GM21737 (cell line): Measurements from ENCODE around the gene PPP1R7.

Experiments
- ATAC-seq: cut with Tn5 transposase; IDR thresholded peaks from one replicate; pipeline ENCODE4 v1.9.1; 2021; ENCODE audit warnings: mild to moderate bottlenecking, moderate library complexity; ENCODE audit not compliant: unreplicated experiment

PPP1R7 gene

DNA sequence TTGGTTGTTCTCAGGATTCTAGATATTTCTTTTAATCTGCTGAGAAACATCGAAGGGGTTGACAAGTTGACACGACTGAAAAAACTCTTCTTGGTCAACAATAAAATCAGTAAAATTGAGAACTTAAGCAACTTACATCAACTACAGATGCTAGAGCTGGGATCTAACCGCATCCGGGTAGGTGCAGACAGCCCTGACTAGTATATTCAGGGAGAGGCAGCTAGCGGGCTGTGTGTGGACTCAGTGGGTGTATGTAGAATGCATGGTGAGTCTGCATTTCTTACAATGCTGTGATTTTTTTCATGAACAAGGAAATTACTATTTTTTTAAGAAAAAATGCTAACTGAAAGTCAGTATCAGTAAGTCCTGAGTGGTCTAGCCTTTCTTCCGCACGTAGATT, 10.1 kb downstream of the PPP1R7 start:
- ATAC-seq: no peak

DNA sequence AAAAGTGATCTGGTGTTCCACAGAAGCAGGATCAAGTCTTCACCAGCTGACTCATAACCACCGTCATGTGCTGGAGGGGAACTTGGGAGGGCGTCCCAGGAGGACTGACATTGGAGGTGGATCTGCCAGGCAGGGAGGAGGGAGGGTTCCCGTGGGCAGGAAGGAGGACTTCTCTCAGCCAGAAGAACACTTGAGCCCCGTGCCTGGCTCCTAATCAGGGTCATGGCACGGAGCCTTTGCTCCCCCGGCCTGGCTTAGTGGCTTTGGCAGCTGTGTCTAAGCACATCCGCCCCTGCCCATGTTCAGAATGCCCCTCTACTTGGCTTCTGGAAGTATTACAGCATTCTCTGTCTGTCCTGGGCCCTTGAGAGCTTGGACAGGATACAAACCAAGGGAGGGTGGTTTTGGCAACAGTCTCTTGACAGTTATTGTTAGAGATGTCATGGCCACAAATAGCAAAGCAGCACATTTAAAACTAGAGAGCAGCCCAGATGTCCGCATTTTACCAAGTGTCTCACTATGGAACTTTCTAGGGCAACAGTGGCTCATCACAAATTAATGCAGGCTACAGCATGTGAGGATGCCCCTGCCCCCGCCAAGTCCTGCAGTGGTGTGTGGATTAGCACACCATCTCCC, 11.5 kb downstream of the PPP1R7 start:
- no peak for ATAC-seq

DNA sequence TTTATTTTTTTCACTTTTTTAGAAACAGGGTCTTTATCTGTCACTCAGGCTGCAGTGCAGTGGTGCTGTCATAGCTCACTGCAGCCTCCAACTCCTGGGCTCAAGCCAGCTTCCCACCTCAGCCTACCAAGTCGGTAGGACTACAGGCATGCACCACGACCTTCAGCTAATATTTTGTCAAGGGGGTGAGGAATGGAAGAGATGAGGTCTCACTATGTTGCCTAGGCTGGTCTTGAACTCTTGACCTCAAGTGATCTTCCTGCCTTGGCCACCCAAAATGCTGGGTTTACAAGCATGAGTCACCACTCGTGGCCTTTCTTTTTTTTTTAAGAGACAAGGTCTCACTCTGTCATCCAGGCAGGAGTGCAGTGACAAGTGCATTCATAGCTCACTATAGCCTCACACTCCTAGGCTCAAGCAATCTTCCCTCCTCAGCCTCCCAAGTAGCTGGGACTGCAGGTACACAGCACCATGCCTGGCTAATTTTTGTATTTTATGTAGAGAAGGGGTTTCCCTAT, 13.4 kb downstream of the PPP1R7 start:
- ATAC-seq: no peak

DNA sequence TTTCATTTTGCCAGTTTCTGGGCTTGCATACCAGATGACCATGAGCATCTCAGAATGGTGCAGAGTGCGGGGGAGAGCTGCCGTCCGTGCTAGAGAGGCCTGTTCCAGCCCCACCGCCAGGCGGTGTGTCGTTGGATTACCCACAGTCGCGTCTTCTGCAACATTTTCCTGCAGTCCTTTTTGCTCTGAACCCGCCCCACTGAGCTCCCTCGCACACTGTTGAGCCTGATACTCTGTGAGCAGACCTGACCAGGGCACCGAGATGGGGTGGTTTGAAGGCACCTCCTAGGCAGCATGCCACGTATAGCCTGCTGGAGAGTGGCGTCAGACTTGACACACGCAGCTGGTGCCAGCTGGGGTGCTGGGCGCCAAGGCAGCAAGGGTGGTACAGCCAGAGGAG, 18.1 kb downstream of the PPP1R7 start:
- no peak for ATAC-seq

- ATAC-seq: no peak
Observed at GRCh38 chr2:241173557-241173956, 23.3 kb downstream of the PPP1R7 start.

DNA sequence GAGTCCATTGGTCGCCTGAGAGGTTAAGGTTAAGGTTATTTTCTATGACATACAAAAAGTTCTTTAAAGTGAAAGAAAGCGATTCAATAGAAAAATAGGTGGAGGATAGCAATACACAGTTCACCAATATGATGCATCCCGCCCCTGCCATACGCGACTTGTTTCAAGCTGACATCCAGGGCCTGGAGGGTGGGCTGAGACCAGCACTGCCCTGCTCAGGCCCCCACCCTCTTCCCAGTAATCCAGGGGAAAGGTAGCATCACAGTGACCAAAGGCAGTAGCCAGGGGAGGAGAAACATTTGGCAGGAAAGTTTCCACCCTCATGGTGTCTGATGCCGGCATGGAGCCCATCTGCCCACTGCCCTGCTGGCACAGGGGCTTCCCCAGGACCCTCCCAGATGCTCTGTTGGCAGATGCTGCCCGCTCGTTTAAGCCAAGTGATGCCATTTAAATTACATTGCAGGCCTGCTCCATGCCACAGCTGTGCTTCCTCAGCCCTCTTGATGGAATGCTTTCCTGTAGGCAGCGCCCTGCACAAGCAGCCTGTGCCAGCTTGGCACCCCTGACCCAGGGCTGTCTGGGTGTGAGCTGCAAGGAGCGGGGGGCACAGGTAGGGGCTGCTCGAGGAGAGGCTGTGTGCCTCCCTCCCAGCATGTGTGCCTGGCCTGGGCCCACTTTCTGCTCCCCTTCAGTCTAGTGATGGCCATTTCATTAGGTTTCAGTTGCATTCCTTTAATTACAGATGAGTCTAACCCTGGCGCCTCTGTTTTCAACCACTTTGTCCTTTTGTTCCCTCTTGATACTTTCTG, 27.5 kb downstream of the PPP1R7 start:
- no peak for ATAC-seq

- ATAC-seq: no peak
Observed at GRCh38 chr2:241178961-241179360, 28.7 kb downstream of the PPP1R7 start.

DNA sequence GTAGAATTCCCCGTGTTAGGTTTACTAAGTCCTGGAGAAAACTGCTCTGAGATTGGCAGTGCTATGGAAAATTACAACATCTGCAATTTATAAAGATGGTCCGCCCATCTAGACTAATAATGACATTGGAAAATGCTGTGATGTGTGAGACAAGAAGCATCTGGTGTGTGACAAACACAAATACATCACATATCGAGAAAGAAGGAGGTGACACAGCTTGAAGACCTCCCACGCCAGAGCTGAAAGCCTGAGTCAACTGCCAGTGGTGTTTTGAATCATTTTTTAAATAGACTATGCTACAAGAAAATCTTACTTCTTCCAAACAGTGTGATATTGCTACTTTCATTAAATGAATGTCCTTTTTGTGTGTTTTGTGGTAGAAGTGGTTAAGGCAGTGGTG, 29.6 kb downstream of the PPP1R7 start:
- ATAC-seq: no peak

DNA sequence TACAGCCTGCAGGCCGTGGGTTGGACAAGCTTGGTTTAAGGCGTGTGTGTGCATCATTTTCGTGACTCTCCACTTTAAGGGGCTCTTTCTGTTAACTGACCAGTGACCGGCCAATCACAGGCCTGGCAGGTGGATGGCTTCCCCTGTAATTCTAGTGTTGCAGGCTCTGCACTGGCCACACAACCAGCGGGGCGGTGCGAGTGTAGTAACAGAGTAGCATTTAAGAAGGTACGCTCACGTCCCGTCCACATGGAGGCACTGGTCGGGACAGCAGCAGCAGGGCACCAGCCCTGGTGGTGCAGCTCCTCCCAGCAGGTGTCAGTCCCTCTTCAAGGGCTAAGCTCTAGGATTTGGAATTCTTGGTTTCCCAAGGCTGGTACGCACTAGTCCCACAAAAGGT, 30.2 kb downstream of the PPP1R7 start:
- no peak for ATAC-seq

DNA sequence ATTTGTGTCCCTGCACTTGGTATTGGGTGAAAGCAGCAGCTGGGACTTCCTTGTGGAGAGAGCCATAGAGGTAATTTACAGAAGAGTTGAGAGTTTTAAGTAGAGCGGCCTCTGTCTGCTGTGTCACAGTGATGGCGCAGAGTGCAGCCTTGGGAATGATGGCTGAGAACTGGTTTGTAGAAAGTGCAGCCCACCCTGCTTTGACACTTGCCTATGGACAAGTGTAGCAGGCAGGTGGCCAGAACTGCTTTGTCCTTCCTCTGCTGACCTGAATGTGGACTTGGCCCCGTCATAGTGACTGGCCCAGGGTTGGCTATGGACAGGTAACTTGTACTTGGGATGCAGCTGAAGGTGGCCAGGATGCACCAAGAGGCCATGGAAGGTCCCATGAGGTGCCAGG, 31.9 kb downstream of the PPP1R7 start:
- ATAC-seq: no peak

DNA sequence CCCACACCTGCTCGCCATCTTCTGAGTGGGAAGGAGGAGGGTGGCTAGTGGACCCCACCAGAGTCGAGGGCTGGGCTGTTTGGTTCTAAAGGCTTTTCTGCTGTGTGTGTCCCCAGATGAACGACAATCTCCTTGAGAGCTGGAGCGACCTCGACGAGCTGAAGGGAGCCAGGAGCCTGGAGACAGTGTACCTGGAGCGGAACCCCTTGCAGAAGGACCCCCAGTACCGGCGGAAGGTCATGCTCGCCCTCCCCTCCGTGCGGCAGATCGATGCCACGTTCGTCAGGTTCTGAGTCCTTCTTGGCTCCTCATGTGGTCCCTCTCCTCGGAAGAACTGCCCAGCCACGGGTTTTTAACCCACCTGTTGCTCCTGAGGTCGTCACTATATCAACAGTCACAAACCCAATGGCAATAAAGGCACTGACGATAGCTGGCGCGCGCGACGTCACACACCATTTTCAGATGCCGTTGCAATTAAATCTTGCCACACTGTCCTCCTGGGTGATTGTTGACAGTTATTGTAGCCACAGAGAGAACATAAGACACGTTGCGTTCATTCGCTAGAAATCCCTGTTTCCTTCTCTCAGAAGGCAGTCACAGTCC, 32.4 kb downstream of the PPP1R7 start:
- ATAC-seq: no peak

- ATAC-seq: no peak
Observed at GRCh38 chr2:241183221-241183620, 33.0 kb downstream of the PPP1R7 start.

DNA sequence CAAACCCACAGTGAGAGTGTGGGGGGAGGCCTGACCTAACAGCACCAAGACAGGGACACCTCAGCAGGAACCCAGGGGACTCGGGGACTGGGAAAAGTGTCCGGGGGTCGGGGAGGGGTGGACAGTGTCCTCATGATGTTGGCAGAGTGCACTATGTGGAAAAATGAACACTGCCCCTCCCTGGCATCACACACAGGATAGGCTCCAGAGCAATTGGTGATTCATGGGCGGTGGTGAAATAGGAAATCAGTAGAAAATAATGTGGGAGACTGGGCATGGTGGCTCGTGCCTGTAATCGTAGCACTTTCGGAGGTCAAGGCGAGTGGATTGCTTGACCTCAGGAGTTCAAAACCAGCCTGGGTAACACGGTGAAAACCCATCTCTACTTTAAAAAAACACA, 34.6 kb downstream of the PPP1R7 start:
- ATAC-seq: no peak

DNA sequence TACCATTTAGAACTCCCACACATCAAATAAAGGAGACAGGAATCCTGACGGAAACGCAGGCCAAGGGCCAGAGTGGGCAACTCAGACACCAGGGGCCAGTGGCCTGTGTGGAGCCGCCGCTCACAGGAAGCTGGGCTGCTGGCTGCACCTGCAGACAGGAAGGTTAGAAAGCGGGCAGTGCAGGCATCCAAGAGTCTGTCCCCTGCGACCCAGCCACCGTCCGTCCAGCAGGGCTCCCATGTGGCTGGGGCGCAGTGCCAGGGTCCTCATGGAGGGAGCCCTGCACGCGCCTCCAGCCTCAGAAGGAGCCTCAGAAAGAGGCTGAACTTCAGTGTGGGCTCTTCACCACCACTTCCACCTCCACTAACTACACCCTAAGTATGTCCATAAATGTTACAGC, 35.7 kb downstream of the PPP1R7 start:
- no peak for ATAC-seq

GRCh38 chr2:241187101-241187917, 37.0 kb downstream of the PPP1R7 start:
- ATAC-seq: no peak

GRCh38 chr2:241187918-241188234, 37.6 kb downstream of the PPP1R7 start:
- no peak for ATAC-seq

DNA sequence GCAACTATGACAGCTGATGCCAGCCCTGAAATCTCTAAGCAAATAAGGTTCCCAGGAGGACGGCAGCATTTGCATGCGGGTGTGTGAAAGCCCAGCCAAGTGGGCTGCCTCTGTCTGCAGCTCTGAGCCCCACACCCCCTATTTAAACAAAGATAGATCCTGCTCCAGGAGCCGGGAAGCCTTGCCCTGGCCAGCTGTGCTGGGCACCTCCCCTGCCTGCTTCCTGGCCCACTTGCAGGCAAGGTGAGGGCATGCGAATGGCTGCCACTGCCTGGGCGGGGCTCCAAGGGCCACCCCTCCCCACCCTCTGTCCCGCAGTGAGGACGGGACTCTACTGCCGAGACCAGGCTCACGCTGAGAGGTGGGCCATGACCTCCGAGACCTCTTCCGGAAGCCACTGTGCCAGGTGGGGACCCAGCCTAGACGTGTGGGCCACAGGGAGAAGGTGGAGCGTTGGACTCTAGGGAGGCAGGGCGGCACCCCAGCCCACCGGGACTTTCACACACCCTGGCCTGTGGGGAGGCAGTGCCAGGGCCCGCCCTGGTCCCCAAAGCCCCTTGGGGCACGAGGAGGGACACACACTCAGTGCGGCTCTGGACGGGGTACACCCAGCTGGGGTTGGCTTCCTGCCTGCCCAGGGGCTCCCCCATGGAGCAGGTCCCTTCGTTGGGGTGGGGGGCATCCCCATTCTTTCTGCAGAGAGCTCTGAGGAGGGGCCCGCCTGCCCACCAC, 38.3 kb downstream of the PPP1R7 start, which contains the start of gene ANO7:
TSS of gene ANO7 (plus strand) at position 317 of the 732 bp plus-strand sequence. CDS start 1,387 bp downstream, outside the sequence.
- no peak for ATAC-seq

DNA sequence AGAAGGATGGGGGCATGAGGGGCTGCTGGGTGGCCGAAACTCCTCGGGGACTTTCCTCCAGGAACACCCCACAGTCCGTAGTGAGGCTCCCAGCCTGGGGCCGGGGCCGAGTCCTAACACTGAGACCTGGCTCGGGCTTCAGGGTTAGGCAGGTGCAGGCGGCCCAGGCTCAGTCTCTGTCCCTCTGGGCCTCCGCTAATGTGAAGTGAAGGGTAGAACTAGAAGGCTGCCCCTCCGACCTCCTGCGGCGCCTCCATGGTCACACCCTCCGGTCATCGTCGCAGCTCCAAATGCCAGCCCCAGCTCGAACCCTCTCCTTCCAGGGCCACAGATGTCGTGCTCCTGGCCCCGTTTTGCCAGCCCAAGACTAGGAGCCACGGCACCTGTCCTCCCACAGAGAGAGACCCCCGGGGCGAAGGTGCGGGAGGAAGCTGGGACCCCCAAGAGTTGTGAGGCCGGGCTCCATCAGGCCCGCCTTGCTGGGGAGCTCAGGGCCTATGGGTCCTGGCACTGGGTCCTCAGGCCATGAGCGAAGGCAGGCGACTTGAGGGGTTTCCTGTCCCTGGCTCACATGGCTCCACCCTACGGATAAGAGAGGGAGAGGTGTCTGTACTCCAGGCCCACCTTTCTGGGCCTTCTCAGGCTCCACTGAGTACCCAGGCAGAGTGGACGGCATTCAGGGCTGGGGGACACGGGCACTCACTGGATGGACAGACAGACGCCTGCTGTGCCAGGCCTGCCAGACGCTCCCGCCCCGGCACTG, 39.0 kb downstream of the PPP1R7 start:
- no peak for ATAC-seq

DNA sequence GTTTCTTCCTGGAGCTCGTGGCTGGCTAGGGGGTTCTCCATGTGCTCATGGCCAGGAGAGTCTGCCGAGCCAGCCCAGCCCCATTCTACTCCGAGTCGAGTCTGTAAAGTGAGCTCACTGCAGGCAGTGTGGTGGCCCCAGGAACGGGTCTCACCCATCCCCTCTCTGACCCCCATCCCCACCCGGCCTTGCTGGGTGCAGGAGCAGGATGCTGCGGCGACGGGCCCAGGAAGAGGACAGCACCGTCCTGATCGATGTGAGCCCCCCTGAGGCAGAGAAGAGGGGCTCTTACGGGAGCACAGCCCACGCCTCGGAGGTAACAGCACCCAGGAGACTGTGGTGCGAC, 39.6 kb downstream of the PPP1R7 start:
- no peak for ATAC-seq
